ENCODE measurements around the gene CEND1. TPM values are rescaled to one million over a fixed set of nuclear protein-coding genes. Genes with fewer than 3 reads are reported as not detected.
A peak's percentile ranks its signal among the peaks of the same experiment; 100 is the strongest.

The CEND1 gene
- total RNA-seq, 1 donor, result 1.2 TPM

- TF ChIP-seq CTCF (IDR thresholded peaks at IDR 0.05; ENCODE audit: insufficient read depth, low read length), result no peak
- no peak overlapping the region for H3K4me3 ChIP-seq (ENCODE audit: low read depth, low read length)
- DNase-seq (ENCODE audit: low read depth), result no peak
These were observed 9.9 kb upstream of the CEND1 start for GRCh38 chr11:799641-800316.

- peak; percentile 67 for TF ChIP-seq CTCF (IDR thresholded peaks at IDR 0.05; ENCODE audit: insufficient read depth, low read length)
- peak within 1 kb of the TSS; percentile 77 for H3K4me3 ChIP-seq (ENCODE audit: low read depth, low read length)
- peak; percentile 58 for DNase-seq (ENCODE audit: low read depth)
These were observed 8.3 kb upstream of the CEND1 start, which contains the start of gene SLC25A22 for GRCh38 chr11:798093-798713. Gene SLC25A22 (minus strand): TSS chr11:798281. CDS start chr11:795006, 3,275 bp downstream.

- peak; percentile 70 for DNase-seq (ENCODE audit: low read depth)
- no peak for TF ChIP-seq CTCF (IDR thresholded peaks at IDR 0.05; ENCODE audit: insufficient read depth, low read length)
- peak overlapping the region; percentile 77 for H3K4me3 ChIP-seq (ENCODE audit: low read depth, low read length)
These were observed 7.6 kb upstream of the CEND1 start for GRCh38 chr11:797296-798092.

- peak overlapping the region; percentile 77 for H3K4me3 ChIP-seq (ENCODE audit: low read depth, low read length)
- no peak for DNase-seq (ENCODE audit: low read depth)
- no peak for TF ChIP-seq CTCF (IDR thresholded peaks at IDR 0.05; ENCODE audit: insufficient read depth, low read length)
These were observed 6.8 kb upstream of the CEND1 start for GRCh38 chr11:796565-797295.

- no peak for TF ChIP-seq CTCF (IDR thresholded peaks at IDR 0.05; ENCODE audit: insufficient read depth, low read length)
- peak overlapping the region; percentile 77 for H3K4me3 ChIP-seq (ENCODE audit: low read depth, low read length)
- DNase-seq (ENCODE audit: low read depth), result peak; percentile 70
These were observed 6.0 kb upstream of the CEND1 start for GRCh38 chr11:795634-796564.

All from fibroblast of the aortic adventitia (primary cell).